ENCODE data around the gene CD80.

DNA sequence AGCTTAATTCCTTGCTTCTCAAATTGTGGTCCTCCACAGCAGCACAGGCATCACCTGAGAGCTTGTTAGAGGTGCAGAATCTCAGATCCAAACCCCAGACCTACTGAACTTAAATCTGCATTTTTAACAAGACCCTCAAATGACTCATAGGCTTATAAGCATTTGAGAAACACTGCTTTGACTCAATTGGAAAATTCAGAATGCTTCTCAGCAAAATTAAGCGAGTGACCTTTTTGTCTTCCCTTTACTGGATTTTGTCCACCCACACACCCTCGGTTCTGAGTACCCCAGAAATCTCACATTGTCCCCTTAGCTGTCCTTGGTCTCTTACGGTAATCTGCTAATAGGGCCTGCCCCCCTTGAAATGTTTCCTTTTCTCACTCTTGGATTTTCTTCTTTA is 17.9 kb downstream of the CD80 start:
- TF ChIP-seq, protein P1, sequence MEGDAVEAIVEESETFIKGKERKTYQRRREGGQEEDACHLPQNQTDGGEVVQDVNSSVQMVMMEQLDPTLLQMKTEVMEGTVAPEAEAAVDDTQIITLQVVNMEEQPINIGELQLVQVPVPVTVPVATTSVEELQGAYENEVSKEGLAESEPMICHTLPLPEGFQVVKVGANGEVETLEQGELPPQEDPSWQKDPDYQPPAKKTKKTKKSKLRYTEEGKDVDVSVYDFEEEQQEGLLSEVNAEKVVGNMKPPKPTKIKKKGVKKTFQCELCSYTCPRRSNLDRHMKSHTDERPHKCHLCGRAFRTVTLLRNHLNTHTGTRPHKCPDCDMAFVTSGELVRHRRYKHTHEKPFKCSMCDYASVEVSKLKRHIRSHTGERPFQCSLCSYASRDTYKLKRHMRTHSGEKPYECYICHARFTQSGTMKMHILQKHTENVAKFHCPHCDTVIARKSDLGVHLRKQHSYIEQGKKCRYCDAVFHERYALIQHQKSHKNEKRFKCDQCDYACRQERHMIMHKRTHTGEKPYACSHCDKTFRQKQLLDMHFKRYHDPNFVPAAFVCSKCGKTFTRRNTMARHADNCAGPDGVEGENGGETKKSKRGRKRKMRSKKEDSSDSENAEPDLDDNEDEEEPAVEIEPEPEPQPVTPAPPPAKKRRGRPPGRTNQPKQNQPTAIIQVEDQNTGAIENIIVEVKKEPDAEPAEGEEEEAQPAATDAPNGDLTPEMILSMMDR (IDR thresholded peaks at IDR 0.05), result no peak
- TF ChIP-seq EP300 (IDR thresholded peaks at IDR 0.05; ENCODE audit: borderline replicate concordance in 1 of 2, low read depth in 1 of 2, low read length in 1 of 2), result no peak
- no peak for TF ChIP-seq POLR2AphosphoS5 (IDR thresholded peaks at IDR 0.05; ENCODE audit: low read depth, low read length)
- TF ChIP-seq EZH2phosphoT487 (IDR thresholded peaks at IDR 0.05; ENCODE audit: borderline replicate concordance, low read depth), result no peak
- TF ChIP-seq, protein P2, sequence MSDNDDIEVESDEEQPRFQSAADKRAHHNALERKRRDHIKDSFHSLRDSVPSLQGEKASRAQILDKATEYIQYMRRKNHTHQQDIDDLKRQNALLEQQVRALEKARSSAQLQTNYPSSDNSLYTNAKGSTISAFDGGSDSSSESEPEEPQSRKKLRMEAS (IDR thresholded peaks at IDR 0.05; ENCODE audit: low read depth), result no peak
- TF ChIP-seq, protein P3, sequence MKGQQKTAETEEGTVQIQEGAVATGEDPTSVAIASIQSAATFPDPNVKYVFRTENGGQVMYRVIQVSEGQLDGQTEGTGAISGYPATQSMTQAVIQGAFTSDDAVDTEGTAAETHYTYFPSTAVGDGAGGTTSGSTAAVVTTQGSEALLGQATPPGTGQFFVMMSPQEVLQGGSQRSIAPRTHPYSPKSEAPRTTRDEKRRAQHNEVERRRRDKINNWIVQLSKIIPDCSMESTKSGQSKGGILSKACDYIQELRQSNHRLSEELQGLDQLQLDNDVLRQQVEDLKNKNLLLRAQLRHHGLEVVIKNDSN (IDR thresholded peaks at IDR 0.05; ENCODE audit: borderline replicate concordance, low read depth), result no peak

Data from SK-N-SH (cell line).